HepG2 (cell line): ENCODE data around the gene SPON2. TPM values are rescaled to one million over a fixed set of nuclear protein-coding genes. Genes with fewer than 3 reads are reported as not detected.

Experiments
- ATF5 ChIP-seq: sonication (generic); formaldehyde crosslinking; IDR thresholded peaks from 2 replicates; pipeline ENCODE4 v1.4.0; 2020; ENCODE audit warnings: mild to moderate bottlenecking, low read depth, missing genetic modification reagents
- HIVEP1 ChIP-seq: sonication (generic); formaldehyde crosslinking; IDR thresholded peaks from 2 replicates; pipeline ENCODE4 v1.4.0; 2020; ENCODE audit warnings: mild to moderate bottlenecking, missing genetic modification reagents
- HNRNPH1 ChIP-seq: fragments of 200-400 bp; formaldehyde crosslinking; optimal IDR thresholded peaks from 2 replicates; pipeline ENCODE3; 2017; ENCODE audit warnings: mild to moderate bottlenecking, low read depth, low read length
- LCORL ChIP-seq, 2 experiments: fragments of 450-650 bp in 1 of 2; sonication (generic) in 1 of 2; formaldehyde crosslinking in 1 of 2; IDR thresholded peaks; 2 replicates each; pipeline versions ENCODE4 v1.5.0 to v1.6.1; 2017 to 2020; ENCODE audit warnings: antibody characterized with exemption in 1 of 2, missing genetic modification reagents in 1 of 2
- MBD4 ChIP-seq: IDR thresholded peaks from 2 replicates; pipeline ENCODE4 v1.6.1; 2012; ENCODE audit warnings: low read length, inconsistent platforms, borderline replicate concordance
- MED8 ChIP-seq: sonication (generic); formaldehyde crosslinking; IDR thresholded peaks from 2 replicates; pipeline ENCODE4 v1.8.1; 2023; ENCODE audit warnings: mild to moderate bottlenecking, missing genetic modification reagents; ENCODE audit not compliant: insufficient replicate concordance
- MXD1 ChIP-seq: sonication (generic); formaldehyde crosslinking; IDR thresholded peaks from 2 replicates; pipeline ENCODE4 v1.4.0; 2020; ENCODE audit warnings: mild to moderate bottlenecking, missing genetic modification reagents
- NFIB ChIP-seq: sonication (generic); formaldehyde crosslinking; IDR thresholded peaks from 2 replicates; pipeline ENCODE4 v1.9.0; 2021; ENCODE audit warnings: missing genetic modification reagents, mild to moderate bottlenecking, borderline replicate concordance
- PCBP1 ChIP-seq: fragments of 200-400 bp; formaldehyde crosslinking; IDR thresholded peaks from 2 replicates; pipeline ENCODE4 v1.6.1; 2017; ENCODE audit warnings: mild to moderate bottlenecking, low read depth, low read length, borderline replicate concordance
- SIX4 ChIP-seq: sonication (generic); formaldehyde crosslinking; IDR thresholded peaks from 2 replicates; pipeline ENCODE4 v1.4.0; 2020; ENCODE audit warnings: missing genetic modification reagents
- SOX6 ChIP-seq, 2 experiments: fragments of 450-650 bp in 1 of 2; sonication (generic) in 1 of 2; formaldehyde crosslinking in 1 of 2; IDR thresholded peaks; 2 replicates each; pipeline versions ENCODE4 v1.4.0 to v1.6.1; 2017 to 2020; ENCODE audit warnings: antibody characterized with exemption in 1 of 2, mild to moderate bottlenecking in 1 of 2, missing genetic modification reagents in 1 of 2
- ZKSCAN8 ChIP-seq: IDR thresholded peaks from 2 replicates; pipeline ENCODE4 v1.6.1; 2016; ENCODE audit warnings: borderline replicate concordance, missing genetic modification reagents, missing compliant biosample characterization
- ZNF275 ChIP-seq: sonication (generic); formaldehyde crosslinking; IDR thresholded peaks from 2 replicates; pipeline ENCODE4 v1.8.0; 2022; ENCODE audit warnings: missing genetic modification reagents, mild to moderate bottlenecking, inconsistent platforms, borderline replicate concordance
- ZNF367 ChIP-seq: sonication (generic); formaldehyde crosslinking; IDR thresholded peaks from 2 replicates; pipeline ENCODE4 v1.4.0; 2020; ENCODE audit warnings: missing genetic modification reagents, borderline replicate concordance
- ZNF563 ChIP-seq: sonication (generic); formaldehyde crosslinking; IDR thresholded peaks from 2 replicates; pipeline ENCODE4 v1.8.0; 2022; ENCODE audit warnings: mild to moderate bottlenecking, moderate library complexity, missing genetic modification reagents
- ZNF784 ChIP-seq: sonication (generic); formaldehyde crosslinking; IDR thresholded peaks from 2 replicates; pipeline ENCODE4 v1.5.1; 2020; ENCODE audit warnings: missing genetic modification reagents, mild to moderate bottlenecking, borderline replicate concordance
- ZNF879 ChIP-seq: sonication (generic); formaldehyde crosslinking; IDR thresholded peaks from 2 replicates; pipeline ENCODE4 v1.8.1; 2023; ENCODE audit warnings: missing genetic modification reagents
- polyA plus RNA-seq, 8 experiments: library from polyadenylated mRNA; depleted of rRNA in 3 of 8; stranded (reverse) in 7 of 8; unstranded in 1 of 8; fragments of >200 nt; fragmentation: Illumina TruSeq in 4 of 8; extraction: Trizol in 4 of 8; gene quantifications; 2 replicates each; pipeline versions ENCODE4 v1.2.1 to v1.2.3, GENCODE V29; 2011 to 2016; ENCODE audit warnings: low read depth in 4 of 8, missing spikeins in 1 of 8, mixed read lengths in 1 of 8; ENCODE audit not compliant: insufficient read depth in 1 of 8
- total RNA-seq, 5 experiments: library from RNA; depleted of rRNA; stranded (reverse); fragments of >200 nt; fragmentation: Illumina TruSeq; extraction: Trizol; gene quantifications; 2 replicates each; pipeline ENCODE4 v1.2.3, GENCODE V29; 2016; ENCODE audit warnings: low read depth in 1 of 5
- TF ChIP-seq, protein P1 (sequence below): sonication (generic); formaldehyde crosslinking; IDR thresholded peaks from 2 replicates; pipeline ENCODE4 v1.4.0; 2020; ENCODE audit warnings: missing genetic modification reagents
- TF ChIP-seq, protein P2 (sequence below), 2 experiments: IDR thresholded peaks; 2 replicates each; pipeline ENCODE4 v1.6.1; 2011 to 2012; ENCODE audit warnings: low read length in 2 of 2, borderline replicate concordance in 1 of 2, low read depth in 1 of 2, mild to moderate bottlenecking in 1 of 2, moderate library complexity in 1 of 2

The SPON2 gene
- total and polyA plus RNA-seq, 2 of the 13 experiments (the other 11 are each of a cell fraction or from before 2014, with no cell fraction given) = 17.4 to 55.2 TPM

DNA sequence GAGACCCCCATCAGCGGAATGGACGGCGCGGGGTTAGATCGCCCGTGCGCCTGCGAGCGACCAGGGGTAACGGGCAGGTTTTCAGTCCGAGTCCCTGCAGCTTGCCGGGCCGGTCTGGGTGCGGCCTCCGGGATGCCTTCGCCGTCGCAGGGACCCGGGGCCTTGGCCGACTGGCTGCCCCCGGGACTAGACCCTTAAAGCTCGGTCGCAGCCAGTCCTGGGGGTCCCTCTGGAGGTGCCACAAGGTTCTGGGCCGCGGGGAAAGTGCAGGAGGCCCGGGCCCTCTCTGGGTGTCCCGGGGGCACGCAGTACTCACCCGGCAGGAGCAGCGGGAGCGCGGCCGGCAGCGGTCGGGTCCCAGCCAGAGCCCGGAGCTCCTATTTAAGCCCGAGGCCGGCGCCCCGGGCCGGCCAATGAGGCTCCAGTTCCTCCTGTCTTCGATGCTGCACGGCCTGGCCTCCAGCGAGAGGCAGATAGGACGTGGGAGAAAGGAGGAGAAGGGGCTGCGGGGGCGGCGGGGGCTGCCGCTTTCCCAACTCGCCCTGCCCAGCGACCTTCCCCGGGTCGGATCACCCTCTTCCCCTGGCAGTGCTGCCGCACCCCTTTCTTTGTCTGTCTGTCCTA lies at the start of gene SPON2 (continued):
- no peak for TF ChIP-seq ZKSCAN8 (CRISPR knock-in tag)
- TF ChIP-seq ZNF879 (CRISPR knock-in tag) = 0 out of 2 replicates have a peak, but pooled peaks have one; percentile 67
- TF ChIP-seq SOX6 (IDR thresholded peaks at IDR 0.05) = no peak
- 0 out of 2 replicates have a peak, but pooled peaks have one; percentile 15 for TF ChIP-seq SOX6 (CRISPR knock-in tag; IDR thresholded peaks at IDR 0.05)
- no peak for TF ChIP-seq ZNF275 (CRISPR knock-in tag)
- TF ChIP-seq ZNF367 (CRISPR knock-in tag) = no peak
- TF ChIP-seq SIX4 (CRISPR knock-in tag) = no peak
- TF ChIP-seq MBD4 = no peak
- TF ChIP-seq ZNF563 = 0 out of 2 replicates have a peak, but pooled peaks have one; percentile 34
- TF ChIP-seq, protein P1, sequence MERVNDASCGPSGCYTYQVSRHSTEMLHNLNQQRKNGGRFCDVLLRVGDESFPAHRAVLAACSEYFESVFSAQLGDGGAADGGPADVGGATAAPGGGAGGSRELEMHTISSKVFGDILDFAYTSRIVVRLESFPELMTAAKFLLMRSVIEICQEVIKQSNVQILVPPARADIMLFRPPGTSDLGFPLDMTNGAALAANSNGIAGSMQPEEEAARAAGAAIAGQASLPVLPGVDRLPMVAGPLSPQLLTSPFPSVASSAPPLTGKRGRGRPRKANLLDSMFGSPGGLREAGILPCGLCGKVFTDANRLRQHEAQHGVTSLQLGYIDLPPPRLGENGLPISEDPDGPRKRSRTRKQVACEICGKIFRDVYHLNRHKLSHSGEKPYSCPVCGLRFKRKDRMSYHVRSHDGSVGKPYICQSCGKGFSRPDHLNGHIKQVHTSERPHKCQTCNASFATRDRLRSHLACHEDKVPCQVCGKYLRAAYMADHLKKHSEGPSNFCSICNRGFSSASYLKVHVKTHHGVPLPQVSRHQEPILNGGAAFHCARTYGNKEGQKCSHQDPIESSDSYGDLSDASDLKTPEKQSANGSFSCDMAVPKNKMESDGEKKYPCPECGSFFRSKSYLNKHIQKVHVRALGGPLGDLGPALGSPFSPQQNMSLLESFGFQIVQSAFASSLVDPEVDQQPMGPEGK (CRISPR knock-in tag) = peak; percentile 73
- TF ChIP-seq ZNF784 (CRISPR knock-in tag) = no peak
- no peak for TF ChIP-seq LCORL (IDR thresholded peaks at IDR 0.05)
- TF ChIP-seq LCORL (CRISPR knock-in tag; IDR thresholded peaks at IDR 0.05) = peak; percentile 43; the same call in 1 of the 2 replicates
- TF ChIP-seq, protein P2, sequence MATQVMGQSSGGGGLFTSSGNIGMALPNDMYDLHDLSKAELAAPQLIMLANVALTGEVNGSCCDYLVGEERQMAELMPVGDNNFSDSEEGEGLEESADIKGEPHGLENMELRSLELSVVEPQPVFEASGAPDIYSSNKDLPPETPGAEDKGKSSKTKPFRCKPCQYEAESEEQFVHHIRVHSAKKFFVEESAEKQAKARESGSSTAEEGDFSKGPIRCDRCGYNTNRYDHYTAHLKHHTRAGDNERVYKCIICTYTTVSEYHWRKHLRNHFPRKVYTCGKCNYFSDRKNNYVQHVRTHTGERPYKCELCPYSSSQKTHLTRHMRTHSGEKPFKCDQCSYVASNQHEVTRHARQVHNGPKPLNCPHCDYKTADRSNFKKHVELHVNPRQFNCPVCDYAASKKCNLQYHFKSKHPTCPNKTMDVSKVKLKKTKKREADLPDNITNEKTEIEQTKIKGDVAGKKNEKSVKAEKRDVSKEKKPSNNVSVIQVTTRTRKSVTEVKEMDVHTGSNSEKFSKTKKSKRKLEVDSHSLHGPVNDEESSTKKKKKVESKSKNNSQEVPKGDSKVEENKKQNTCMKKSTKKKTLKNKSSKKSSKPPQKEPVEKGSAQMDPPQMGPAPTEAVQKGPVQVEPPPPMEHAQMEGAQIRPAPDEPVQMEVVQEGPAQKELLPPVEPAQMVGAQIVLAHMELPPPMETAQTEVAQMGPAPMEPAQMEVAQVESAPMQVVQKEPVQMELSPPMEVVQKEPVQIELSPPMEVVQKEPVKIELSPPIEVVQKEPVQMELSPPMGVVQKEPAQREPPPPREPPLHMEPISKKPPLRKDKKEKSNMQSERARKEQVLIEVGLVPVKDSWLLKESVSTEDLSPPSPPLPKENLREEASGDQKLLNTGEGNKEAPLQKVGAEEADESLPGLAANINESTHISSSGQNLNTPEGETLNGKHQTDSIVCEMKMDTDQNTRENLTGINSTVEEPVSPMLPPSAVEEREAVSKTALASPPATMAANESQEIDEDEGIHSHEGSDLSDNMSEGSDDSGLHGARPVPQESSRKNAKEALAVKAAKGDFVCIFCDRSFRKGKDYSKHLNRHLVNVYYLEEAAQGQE (IDR thresholded peaks at IDR 0.05; ENCODE audit: borderline replicate concordance in 1 of 2, low read depth in 1 of 2, low read length in 2 of 2) = no peak
- TF ChIP-seq ATF5 (CRISPR knock-in tag) = no peak
- no peak for TF ChIP-seq HNRNPH1
- TF ChIP-seq HIVEP1 (CRISPR knock-in tag) = peak; percentile 62; the same call in 1 of the 2 replicates
- TF ChIP-seq NFIB (CRISPR knock-in tag) = no peak
- TF ChIP-seq MED8 = no peak
- TF ChIP-seq PCBP1 = peak; percentile 99
- peak; percentile 39; the same call in 1 of the 2 replicates for TF ChIP-seq MXD1 (CRISPR knock-in tag)
